GM19395 (cell line): ENCODE results near the gene CAMK1.

Experiments used
- ATAC-seq: cut with Tn5 transposase; IDR thresholded peaks from one replicate; pipeline ENCODE4 v1.9.1; 2021; ENCODE audit warnings: mild to moderate bottlenecking, moderate library complexity; ENCODE audit not compliant: unreplicated experiment

Gene CAMK1

DNA sequence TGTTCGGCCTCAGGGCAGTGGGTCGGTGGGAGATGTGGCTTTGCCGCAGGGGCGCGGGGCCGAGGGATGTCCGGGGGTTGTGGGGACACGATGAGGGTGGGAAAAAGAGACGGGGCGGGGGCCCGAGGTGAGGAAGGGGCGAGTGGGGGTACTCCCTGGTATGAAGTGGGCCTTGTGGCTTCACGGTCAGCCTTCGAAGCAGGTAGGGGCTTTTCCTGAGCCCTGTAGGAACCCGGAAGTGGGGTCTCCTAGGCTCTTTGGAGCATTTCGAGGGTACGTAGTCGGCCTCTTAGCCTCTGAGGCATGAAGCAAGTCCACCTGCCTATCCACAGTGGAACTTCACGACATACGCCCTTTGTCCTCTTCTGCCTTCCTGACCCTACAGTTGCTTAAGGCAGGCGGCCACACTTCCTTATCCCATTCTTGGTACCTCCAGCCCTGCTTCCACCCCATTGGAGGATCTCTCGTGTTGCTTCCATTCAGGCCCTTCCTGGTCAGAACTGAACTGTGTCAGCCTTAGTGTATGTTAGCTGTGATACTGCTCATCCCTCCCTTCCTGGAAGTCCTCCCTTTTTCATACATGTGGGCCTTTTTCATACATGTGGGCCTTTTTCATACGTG, 23.5 kb upstream of the CAMK1 start:
- no peak for ATAC-seq

DNA sequence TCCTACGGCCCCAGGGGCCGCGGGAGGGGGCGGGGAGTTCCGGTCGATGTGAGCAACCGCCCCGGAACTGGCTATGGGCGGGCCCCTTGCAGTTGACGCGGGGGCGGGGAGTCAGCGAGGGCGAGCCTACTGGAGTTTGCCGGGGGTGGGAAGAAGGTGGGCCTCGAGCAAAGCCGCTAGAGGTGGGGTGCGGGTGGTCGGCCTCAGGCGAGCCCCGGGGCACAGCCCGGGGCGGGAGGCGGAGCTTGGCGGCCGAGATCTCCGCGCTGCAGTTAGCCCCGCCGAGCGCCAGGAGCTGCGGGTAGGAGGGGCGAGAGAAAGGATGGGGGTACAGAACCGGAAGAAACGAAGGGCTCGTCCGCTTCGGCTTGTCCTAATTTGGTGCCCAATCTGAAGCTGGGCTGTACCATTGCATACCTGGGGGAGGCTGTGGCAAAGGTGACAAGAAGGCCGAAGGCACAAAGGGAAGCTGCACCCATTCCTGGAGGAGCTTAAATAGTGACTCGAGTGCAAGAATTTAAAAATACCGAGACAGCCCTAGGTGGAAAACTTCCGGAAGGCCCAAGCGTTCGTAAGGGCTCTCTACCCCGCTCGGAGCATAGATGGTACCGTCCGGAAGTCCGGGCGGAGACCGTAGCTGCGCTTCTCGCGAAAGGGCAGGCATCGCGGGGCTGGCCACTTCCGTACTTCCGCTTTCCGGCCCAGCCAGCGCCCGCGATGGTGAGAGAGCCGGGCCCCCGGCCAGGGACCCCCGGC, 22.8 kb upstream of the CAMK1 start, which contains the start of the genes ARPC4 and TADA3:
Gene ARPC4 (plus strand): TSS at position 678 of the 756 bp plus-strand sequence. CDS start 40 bp downstream, at position 718.
Gene TADA3 (minus strand): TSS at position 69 of the 756 bp plus-strand sequence. CDS start 1,007 bp downstream, outside the sequence.
- peak; percentile 88 for ATAC-seq

DNA sequence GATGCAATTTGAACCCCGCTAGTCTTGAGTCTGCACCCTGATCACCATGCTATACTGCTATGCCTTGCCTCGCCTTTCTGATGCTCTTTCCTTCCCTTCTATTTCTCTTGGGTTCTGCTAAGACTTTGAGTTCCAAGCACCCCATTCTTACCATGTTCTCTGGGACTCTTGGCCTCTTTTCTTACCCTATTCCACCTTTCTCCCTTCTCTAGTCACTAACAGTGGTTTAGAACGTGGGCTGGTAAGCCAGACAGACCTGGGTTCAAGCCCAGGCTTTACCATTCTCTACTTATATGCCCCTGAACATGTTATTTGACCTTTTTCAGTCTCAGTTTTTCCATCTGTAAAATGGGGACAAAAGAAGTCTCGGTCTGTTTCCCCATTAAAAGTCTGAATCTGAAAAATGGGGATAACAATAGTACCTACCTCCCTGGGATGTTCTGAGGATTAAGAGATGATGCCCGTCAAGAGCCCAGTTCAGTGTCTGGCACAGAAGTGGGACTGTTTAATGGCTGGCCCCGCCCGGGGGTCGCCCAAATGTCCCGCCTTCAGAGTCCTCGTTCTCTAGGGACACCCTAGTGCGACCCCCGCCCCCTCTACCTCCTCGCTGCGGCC, 22.1 kb upstream of the CAMK1 start:
- no peak for ATAC-seq

DNA sequence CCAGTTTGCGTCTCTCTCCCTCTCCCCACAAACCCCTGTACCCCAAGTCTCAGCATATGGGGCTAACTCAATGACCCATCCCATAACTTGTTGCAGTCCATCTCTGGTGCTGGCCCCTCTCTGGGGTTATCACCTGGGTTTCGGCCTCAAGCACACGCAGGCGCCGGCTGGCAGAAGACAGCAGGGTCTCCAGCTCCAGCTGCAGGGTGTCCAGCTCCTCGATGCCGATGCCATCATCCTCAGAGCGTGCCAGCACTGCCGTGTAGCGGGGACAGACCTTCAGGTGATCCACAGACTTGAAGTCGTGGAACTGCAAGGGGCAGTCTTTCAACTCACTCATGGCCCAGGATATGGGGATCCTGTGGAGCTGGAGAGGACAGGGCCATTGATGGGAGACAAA, 21.4 kb upstream of the CAMK1 start:
- no peak for ATAC-seq

DNA sequence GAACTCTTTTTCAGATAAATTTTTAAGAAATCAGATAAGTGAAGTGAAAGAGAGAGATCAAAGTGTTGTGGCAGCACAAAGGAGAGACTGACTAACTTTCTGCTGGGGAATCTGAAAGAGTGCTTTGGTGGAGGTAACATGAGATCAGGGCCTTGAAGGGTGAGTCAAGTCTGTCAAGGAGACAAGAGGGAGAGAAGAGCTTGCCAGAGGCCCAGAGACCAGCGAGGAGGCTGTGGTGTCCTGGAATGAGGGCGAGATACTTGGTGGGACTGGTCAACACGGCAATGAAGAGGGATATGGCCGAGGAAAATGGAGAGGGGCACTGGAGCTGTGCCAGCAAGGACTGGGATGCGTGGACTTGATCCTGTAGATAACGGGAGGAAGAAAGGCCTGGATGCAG, 18.0 kb upstream of the CAMK1 start:
- no peak for ATAC-seq

DNA sequence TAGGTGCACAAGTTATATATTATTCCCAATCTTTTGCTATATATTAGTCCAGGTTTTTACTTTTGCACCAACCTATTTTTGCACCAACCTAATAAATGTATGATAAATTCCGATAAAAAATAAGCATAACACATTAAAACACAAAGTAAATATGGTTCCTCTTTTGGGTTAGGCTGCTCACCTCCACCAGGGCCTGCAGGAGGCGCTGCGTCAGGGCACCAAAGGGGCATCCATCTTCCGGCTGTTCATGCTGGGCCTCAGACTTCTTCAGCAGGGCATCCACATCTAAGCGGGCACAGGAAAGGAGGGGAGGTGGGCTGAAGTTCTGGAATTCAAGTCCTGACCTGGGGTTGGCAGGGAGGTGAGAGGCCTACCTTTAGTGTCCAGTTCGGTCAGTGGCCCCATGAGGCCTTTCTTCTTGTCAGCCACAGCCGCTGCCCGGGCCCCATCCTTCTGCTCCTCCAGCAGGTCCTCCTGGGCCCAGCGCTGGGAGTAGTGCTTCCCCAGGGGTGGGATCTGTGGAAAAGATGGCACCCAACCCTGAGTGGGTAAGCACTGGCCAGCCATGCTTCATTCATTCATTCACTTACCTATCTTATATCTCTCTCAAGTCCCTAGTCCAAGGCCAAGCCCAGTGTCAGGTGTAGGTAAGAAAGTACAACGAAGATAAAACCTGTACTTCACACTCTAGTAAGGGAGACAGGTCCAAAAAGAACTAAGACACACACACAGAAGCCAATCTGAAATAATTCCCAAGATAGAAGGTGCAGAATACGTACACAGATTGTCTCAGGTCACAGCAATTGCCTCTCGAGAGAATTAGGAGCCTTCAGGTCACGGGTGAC, 17.3 kb upstream of the CAMK1 start:
- ATAC-seq: no peak

DNA sequence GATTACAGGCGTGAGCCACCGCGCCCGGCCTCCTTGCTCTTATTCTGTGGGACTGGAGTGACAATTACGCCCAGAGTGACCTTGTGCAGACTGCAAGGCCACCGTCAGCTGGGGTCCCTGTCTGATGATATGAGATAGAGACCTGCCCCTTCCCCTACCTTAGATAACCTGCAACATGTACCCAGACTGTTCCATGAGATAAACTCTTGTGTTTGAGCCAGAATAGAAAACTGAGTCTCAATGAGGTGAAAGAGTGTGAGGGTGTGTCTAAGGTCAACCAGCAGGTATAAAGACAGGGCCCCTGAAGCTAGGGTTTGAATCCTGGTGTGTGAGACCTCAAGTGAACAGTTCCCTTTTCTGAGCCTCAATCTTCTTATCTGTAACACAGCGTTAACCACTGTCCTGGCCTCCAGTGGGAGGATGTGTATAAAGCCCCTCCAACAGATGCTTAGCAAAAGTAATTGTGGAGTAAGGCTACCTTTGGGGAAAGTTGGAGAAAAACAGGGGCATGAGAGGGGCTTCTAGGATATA, 16.5 kb upstream of the CAMK1 start:
- no peak for ATAC-seq

DNA sequence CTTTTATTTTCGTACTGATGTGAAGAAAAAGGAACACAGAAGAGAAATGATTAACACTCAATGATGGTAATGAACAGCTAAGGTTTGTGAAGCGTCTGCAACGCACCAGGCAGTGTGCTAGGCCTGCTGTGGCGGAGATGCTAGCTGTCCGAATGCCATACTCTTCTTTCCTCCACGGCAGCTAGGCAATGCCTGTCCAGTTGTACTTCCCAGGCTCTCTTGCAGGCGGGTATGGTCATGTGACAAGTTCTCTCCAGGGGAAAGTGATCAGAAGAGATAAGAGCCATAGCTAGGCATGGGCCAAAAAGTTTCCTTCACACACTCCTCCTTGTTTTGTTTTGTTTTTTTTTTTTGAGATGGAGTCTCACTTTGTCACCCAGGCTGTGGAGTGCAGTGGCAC, 15.9 kb upstream of the CAMK1 start:
- no peak for ATAC-seq

DNA sequence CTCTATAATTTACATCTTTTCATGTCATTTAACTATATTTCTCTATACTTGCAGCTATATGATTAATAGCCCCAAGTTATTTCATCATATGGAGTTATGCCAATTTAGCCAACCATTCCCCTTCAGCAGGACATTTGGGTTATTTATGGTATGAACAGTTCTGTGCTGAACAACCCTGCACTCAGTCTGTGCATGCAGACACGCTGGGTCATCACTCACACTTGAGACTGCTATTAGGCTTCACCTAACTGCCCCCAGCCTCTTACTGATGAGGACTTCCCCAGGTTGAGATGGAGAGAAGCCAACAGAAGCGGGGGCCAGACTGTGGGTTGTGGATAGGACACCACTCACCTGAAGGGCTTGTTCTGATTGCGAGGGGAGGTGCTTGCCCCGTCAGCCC, 15.2 kb upstream of the CAMK1 start:
- ATAC-seq: no peak

DNA sequence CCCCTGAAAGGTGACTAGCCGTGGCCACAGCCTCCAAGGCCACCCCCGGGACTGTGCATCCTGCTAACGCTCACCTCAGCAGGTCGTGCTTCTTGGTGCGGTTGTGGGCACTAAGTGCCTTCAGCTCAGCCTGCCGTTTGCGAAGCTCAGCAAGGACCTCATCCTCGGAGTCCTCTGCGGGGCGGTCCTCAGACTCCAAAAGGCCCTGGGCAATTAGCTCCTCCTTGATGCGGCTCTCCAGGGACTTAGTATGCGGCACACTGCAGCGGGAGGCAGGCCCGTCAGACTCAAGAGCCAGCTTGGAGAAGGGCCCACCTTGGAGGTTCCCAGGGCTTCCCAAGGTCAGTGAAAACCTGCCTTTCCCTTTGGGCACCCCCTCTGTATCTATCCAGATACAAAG, 14.2 kb upstream of the CAMK1 start:
- ATAC-seq: no peak

DNA sequence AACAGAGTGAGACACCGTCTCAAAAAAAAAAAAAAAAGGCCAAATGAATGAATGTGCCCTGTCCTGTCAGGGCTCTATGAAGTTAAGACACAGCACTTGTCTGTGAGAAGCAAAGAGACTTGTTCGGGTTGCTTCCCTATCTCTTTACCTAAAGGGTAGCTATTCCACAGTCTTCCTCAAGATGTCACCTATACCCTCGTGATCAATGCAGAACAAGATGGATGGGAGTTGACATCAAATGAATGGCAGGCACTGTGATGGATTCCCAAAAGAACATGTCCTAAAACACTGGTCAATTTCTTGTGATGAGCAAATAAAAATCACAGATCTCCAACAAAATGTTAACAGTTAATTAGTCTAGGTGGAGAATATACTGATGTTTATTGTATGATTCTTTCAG, 13.0 kb upstream of the CAMK1 start:
- no peak for ATAC-seq

DNA sequence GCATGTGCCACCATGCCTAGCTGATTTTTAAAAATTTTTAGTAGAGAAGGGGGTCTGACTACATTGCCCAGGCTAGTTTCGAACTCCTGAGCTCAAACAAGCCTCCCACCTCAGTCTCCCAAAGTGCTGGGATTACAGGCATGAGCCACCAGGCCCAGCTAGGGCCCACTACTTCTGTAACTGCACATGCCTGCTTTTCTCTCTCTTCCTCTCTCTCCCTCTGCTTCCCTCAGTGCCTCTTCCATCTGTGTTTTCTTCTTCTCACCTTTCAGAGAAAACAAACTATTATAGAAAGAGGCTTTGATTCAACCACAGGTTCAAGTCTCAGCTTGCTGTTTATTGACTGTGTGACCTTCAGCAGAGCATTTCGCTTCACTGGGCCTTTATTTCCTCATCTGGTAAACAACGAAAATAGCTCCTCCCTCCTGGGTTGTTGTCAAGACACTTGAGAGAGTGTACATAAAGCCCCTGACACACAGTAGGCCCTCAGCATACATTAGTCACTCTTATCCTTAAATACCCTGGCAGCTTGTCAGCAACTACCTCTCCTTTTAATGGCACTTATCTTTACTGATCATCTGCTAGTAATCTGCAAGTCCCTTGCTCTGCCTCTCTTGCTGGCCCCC, 12.3 kb upstream of the CAMK1 start:
- no peak for ATAC-seq

DNA sequence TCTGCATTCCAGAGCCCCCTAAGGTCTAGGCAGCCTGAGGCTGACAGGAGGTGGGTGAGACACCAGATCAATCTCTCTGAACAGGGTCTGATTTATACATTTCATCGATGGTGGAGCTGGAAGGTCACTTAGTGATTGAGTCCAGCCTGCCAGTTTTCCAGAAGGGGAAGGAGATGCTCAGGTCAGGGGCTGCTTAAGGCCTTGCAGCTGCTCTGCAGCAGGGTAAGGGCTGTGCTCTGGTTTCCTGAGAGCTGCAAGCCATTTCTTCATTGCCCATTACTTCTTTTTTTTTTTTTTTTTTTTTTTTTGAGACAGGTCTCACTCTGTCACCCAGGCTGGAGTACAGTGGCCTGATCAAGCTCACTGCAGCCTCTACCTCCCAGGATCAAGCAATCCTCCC, 11.8 kb upstream of the CAMK1 start:
- no peak for ATAC-seq

DNA sequence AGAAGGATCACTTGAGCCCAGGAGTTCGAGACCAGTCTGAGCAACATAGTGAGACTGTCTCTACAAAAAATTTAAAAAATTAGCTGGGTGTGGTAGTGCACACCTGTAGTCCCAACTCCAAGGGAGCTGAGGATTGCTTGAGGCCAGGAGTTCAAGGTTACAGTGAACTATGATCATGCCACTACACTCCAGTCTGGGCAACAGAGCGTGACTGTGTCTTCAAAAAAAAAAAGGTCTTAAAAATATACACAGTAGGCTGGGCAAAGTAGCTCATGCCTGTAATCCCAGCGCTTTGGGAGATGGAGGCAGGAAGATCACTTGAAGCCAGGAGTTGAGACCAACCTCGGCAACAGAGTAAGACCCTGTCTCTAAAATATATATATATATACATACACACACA, 11.2 kb upstream of the CAMK1 start:
- no peak for ATAC-seq

DNA sequence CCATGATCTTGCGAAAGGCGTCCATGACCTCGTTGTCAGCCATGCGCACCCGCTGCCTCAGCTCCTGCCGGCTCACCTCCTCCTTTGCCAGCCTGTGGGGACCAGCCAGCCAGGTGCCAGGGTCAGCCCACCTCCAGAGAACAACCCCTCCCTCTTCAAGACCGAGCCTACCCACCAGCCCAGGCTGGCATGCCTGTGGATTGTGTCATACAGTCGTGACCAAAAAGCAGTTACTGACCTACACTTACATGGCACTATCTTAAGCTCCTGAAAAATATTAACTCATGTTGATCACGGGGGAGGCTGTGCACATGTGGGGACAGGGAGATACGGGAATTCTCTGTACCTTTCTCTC, 10.7 kb upstream of the CAMK1 start:
- no peak for ATAC-seq

DNA sequence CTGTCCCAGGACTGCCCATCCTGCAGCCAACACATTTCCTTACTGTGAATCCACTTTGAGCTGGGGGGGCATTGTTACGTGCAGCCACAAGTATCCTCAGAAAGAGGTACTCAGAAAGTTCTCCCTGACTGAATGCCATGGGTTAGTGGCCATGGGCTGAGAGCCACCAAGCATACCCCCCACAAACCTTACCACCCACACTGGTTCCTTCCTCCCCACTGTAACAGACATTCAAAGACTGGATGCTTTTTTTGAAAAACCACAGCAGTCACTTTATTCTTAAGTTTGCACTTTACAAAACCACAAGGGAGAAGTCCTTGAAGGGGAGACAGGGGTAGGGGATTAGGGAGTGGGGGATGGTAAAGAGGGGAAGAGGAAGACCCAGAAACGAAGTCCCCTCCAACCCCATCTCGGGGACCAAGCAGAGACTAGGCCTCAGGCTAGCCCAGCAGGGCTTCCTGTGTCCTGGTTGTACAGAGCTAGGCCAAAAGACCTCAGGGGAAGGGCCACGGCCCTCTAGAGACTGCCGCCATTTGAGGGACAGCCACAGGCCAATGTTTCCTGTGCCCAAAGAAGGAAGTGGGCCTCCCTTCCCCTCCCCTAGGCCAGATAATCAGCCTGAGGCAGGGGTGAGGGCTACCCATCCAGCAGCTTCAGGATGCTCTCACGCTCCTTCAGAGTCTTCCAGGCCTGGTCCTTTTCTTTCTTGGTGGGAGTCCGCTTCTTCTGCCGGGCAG, 10.1 kb upstream of the CAMK1 start:
- peak; percentile 64 for ATAC-seq

DNA sequence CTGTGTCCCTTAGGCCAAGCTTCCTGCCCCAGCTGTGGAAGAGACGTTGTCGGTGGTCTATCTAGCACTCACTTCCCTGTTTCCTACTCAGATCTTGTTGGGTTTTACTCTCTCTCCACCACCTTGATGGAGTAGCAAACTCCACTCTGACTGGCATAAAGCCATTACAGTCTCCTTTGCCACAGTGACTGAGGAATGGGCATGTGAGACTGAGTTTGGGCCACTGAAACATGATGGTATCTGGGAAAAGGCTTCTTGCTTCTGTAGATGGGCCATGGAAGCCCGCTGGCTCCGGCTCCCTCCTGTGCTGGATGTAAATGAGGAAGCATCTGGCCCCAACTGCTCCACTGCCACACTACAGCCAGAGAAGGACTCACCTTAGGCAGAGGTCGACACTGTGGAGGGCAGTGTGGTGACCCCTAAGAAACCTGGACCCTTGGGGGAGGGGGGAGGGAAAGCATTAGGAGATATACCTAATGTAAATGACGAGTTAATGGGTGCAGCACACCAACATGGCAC, 9.4 kb upstream of the CAMK1 start:
- ATAC-seq: no peak

DNA sequence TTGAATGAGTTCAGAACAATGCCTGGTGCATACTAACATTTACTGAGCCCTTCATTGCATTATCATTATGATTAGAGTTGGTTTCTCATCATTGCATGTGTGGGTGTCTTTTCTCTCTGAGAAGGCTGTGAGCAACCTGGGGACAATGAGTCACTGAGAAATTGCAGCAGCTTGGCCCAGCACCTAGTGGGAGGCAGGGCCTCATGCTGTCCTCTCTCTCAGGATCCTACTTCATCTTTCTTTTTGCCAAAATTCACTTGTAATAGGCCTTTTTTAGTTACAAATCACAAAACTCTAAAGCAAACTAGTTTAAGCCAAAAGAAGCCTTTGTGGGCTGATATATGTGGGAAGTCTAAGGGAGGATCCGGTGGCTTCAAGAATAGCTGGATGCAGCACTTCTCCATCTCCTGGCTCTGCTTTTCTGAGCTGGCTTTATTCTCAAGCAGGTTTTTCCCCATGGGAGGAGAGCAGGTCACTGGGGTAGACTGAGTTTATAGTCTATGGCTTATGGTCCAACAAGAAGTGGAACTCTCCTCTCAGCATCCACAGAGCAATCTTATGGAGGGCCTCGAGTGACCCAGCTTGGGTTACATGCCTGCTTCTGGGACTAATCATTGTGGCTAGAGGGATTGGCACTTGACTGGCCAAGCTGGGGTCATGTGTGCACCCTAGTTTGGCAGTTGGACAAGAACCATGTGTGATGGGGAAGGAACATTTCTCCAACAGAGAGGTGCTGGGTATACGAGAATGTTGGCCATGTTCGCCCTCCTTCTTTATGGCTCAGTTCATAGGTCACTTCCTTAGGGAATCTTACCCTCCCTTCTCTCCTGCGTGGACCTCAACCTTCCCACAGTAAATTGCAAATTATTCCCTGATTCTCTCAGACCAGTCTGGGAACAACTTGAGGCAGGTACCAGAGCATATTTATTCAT, 8.7 kb upstream of the CAMK1 start:
- no peak for ATAC-seq

DNA sequence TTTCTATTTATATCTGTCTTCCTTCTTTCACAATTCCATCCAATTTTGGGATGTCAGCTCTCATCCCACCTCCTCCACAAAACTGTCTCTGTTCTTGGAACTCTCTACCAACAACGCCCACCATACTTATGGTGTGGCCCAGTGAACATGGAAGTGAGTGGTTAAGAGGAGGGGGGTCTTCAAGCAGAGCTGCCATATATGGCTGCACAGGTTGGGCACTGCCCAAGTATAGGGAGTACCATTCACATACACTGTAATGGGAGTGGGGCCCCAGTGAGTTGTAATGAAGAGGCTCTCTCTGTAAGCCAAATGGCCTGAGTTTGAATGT, 7.9 kb upstream of the CAMK1 start:
- ATAC-seq: no peak
